8988T (cell line): Measurements from ENCODE around the gene CRCP.
"Not testable (repeated sequence)": the region's sequence is repeated elsewhere in the genome, so short reads cannot be mapped to it uniquely, and the experiment has no call there.

Experiments
- DNase-seq: peaks from one replicate; pipeline ENCODE4 v3.0.0; 2011

The CRCP gene

DNA sequence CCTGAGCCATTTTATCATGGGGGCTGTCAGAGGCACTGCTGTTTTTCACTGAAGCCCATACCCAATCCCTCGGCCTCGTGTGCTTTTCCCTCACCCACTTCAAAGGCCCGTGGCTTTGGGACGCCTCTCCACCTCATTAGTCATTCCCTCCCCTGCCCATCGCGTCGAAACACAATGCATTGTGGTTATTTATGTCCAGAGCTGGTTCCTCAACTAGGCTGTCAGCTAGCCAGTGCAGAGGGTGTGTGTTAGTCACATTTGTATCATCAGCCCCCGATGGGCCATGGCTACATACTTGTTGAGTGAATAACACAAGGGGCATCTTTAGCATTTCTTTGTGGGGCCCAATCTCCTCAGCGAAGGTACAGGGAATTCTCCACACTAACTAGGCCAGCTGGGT is 3.8 kb upstream of the CRCP start:
- DNase-seq, result no peak

DNA sequence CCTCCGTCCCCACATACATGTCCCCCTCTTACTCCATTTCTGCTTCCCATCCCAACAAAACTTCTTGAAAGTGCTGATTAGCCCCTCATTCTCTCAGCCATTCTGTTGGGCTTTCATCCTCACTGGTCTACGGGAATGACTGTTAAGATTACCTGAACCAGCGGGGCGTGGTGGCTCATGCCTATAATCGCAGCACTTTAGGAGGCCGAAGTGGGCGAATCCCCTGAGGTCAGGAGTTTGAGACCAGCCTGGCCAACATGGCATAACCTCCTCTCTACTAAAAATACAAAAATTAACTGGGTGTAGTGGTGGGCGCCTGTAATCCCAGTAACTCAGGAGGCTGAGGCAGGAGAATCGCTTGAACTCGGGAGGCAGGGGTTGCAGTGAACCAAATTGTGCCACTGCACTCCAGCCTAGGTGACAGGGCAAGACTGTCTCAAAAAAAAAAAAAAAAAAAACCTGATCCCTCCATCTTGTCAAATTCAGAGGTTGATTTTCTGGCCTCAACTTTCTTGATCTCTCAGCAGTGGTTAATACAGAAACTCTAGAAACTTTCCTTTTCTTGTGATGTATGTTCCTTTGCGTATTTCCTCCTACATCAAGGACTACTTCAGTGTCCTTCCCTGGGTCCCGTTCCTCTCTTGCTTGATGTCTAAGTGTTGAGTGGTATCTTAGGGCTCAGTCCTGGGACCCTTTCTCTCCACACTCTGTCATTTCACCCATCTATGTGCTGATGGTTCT is 2.2 kb downstream of the CRCP start:
- not testable (repeated sequence) for DNase-seq

DNA sequence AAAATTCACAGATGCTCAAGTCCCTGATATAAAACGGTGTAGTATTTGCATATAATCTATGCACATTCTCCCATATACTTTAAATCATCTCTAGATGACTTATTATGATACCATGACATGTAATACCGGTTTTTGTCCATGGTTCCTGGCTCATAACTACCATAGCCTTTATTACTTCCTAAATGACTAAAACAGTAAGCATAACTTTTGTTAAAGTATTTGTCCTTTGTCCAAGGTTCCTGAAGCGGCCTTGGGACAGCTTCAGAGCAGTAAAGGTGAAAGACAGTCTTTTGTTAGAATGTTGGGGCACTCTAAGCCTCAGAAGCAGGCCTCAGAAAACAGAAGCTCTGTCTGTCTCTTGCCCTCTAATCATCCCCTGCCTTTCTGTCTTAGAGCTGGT is 4.0 kb downstream of the CRCP start:
- no peak for DNase-seq

DNA sequence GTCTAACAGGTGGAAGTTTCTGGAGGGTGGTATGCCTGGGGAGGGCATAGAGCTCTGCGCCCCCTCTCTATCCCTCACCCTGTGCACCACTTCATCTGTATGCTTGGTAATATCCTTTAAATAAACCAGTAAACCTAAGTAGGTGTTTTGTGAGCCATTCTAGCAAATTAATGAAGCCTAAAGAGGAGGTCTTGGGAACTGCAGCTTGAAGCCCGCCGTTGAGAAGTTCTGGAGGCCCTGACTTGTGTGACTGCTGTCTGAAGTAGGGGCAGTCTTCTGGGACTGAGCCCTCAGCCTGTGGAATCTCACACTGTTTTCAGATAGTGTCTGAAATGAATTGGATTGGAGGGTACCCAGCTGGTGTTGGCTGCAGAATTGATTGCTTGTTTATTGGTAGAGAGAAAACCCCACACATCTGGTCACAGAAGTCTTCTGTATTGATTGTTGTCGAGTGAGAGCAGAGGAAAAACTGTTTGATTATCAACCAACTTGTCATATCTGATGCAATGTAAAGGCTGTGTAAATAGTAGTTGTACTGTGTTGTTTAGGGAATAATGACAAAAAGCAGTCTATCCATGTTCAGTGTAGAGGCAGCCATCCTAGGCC is 4.7 kb downstream of the CRCP start:
- no peak for DNase-seq

DNA sequence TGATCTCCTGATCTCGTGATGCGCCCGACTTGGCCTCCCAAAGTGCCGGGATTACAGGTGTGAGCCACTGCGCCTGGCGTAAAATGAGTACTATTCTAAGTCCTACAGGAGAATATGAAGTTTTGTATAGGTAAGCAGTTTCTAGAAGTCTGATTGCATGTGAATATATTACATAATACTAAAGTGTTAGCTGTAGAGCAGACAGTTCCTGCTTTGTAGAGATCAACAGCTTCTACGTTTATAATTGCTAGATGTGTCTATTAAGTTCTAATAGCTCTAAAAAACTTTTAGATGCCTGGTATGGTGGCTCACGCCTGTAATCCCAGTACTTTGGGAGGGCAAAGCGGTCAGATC is 8.5 kb downstream of the CRCP start:
- no peak for DNase-seq

DNA sequence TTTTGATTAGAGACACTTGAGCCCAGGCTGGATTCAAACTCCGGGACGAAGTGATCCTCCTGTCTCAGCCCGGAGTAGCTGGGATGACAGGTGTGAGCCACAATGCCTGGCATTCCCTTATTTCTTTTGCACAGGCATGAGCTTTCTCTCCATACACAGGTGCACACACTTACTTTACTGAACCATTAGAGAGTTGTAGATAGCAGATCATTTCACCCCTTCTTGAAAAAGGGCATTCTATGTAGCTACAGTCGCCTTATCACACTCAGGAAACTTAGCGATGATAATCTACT is 9.9 kb downstream of the CRCP start:
- DNase-seq, result not testable (repeated sequence)

DNA sequence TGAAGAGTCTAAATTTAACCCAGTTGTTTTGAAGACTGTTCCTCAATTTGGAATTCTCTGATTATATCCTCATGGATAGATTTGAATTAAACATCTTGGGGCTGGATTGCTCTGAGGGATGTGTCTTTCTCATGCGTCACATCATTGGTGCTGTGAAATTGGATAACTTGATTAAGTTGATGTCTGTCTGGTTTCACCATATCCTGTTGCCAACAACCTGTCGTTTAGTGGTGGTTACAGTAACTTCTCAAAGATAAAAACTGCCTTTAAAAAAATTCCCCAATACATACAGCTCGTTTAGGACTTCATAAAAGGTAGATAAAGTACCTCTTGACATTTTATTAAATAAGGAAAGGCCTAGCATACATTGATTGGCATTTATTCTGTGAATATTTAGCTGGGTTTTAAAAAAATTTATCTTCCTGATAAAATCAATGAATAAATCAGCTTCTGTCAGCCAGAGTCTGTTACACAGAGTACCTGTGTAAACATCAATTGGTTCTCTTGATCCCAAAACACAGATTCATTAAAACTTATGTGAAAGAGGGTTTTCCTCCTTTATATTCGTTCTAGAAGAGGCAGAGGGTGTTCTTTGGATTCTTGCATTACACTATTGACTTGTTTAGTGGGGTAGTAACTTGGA is 10.5 kb downstream of the CRCP start:
- no peak for DNase-seq

DNA sequence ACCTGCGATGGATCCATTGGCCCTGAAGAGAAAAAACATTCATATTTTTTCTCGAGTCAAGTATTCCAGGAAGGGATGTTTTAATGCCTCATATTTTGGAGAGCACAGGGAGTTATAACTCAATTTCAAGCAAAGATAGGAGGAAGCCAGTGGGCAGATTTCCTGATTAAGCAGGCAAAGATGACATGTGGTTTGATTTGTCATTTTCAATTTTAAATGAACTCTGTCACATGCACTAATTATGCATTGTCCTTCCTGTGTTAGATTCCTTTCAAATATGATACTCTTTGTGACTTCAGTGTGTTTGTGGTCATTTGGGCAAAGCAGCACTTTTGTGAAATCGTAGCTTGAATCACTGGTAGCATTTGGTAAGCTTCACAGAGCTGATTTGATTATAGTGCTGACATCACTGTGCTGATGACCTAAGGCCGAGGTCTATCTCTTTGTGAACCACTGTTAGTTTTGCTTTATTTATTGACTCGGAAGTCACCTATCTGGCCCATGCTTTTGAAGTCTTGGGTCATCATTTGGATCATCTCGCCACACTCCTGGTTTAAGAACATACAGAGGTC is 11.2 kb downstream of the CRCP start:
- not testable (repeated sequence) for DNase-seq

DNA sequence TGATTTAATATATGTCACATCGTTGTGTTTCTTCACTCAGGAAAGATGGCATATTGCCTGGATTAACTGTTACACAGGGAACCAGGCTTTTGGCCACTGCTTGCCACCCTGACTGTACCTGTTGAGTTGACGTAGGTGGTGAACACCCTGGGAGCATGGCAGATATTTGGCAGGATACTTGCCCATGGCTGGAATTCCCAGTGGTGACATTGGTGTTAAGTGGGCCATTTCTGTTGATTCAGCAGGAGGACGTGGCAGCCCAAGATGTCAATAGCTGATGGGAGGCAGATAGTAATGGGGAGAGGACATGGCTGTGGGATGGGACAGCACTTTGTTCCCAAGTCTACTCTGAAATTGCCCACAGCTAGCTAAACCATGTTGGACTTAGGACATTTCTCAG is 12.5 kb downstream of the CRCP start:
- DNase-seq, result not testable (repeated sequence)

DNA sequence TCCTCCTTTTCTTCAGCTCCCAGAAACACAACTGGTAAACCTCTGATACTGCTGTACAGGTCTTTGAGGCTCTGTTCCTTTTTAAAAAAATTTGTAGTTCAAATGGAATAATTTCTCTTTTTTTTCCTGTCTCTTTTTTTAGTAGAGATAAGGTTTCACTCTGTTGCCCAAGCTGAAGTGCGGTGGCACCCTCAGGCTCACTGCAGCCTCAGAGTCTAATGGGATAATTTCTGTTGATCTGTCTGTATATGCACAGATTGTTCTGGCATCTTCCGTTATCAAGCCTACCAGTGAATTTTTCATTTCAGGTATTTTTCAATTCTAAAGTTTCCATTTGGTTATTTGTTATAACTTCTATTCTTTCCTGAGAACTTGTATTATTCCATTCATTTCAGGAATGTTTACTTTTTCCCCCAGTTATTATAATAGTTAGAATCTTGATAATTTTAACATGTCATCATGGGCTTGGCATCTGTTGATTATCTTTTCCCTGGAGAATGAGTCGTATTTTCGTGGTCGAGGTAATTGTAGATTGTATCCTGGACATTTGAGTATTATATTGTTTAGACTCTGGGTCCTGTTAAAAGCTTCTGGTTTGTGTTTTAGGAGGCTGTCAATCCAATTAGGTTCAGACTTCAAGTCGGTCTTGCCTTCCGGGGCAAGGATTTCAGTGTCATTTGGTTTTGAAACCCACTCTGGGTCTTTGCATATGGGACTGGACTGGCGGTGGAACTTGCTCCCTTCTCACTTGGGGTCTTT is 24.5 kb downstream of the CRCP start:
- no peak for DNase-seq

DNA sequence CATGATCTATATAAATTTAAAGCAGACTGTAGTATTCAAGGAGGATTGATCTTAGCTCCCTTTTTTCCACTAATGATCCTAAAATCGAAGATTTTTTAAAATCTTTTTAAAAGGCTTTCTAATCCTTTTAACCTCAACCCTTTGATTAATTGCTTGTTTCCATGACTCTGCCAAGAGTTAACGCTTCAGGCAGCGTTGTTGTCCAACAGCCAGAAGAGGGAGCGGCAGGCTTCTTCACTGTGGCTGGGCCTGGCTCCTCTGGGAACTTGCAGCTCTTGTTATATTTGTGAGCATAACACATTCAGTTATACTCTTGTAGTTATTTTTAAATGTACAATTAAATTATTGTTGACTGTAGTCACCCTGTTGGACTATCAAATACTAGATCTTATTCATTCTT is 26.3 kb downstream of the CRCP start:
- no peak for DNase-seq

DNA sequence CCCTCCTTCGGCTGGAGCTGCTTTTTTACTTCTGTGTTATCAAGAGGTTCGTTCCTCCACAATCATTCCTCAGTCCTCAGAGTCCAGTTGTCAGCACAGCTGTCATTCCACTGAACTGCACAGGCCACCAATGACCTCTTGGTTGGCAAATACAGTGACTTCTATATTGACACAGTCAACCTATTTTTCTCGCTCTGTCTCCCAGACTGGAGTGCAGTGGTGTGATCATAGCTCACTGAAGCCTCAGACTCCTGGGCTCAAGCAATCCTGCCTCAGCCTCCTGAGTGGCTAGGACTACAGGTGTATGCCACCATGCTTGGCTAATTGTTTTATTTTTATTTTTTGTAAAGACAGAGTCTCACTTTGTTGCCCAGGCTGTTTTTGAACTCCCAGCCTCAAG is 27.7 kb downstream of the CRCP start:
- no peak for DNase-seq

DNA sequence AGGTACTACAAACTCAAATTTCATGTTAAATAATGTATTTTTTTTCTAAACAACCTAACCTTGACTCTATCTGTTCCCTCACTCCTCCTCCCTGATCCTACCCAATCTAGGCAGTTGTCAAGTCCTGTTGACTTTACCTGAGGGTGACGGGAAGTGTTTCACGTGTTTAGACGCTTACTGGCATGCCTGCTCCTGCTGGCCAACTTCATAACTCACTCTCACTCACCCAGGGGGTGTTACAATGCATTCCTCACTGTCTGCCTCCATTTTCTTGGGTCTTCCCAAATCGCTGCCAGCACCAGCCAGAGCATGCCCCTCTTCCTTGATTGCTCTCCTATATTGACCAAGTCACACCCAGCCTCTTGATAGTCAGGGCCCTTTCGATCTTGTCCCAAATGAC is 28.3 kb downstream of the CRCP start:
- DNase-seq, result no peak

DNA sequence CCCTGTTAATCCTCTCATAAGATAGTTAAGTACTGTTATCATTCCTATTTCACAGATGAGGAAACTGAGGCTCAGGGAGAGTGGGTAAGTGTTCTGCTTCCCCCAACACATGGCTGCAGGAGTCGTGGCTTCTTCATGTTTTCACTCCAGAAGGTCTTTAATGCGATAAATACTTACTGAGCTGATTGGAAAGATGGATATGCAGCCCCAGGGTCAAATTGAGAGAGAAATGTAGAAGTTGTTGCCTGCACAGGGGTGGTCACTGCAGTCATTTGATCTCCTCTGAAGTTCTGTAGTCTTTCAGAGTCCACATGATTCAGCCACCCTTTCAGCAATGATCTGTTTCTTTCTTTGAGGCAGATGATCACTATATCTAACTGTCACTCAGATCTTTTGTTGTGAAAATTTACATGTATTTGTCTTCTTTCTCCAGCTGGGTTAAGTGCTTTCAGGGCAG is 29.3 kb downstream of the CRCP start:
- DNase-seq, result no peak

DNA sequence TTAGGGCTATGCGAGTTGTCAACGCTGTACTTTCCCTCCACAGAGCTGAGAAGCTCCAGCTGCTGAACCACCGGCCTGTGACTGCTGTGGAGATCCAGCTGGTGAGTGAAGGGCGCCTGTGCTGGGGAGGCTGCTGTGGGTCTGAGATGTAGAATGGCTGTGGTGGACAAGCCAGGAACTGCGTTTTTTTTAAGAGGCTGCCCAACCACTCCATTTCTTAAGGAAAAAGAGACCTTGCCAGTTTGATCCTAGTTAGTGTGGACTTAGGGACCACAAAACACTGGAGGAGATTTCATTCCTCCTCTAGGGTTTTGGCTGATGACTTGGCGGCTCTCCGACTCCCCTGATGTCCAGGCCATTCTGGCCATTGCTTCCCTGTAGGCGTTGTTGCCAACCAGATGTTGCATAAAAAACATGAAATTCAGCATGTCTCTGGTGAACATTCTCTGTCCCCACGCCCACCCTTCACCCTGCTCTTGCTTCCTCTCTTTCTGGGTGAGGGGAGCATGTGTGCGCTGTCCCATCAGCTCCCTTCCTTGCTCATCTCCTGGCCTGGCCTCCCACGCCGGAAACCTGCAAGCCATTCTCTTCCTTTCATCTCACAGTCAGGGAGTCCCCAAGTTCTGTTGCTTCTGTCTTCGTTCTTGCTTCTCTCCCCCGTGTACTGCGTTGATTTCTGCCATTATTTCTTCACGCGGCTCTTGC is 30.9 kb downstream of the CRCP start:
- no peak for DNase-seq

DNA sequence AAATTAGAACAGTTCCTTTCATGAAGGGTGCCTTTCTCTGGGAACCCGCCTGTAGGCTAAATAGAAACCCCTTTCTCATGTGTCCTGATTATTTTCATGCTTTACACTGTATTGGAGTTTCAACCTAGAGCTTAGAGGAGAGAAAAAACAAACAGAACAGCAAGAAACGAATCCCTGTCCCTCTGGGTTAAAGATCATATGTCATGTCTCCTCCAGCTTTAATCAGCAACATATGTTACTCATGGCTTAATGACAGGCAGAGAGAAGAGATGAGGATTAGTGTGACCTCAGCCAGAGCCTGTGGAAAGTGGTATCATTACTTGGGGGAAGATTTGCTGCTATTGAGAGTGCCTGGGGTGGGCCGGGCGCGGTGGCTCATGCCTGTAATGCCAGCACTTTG is 32.1 kb downstream of the CRCP start:
- no peak for DNase-seq

DNA sequence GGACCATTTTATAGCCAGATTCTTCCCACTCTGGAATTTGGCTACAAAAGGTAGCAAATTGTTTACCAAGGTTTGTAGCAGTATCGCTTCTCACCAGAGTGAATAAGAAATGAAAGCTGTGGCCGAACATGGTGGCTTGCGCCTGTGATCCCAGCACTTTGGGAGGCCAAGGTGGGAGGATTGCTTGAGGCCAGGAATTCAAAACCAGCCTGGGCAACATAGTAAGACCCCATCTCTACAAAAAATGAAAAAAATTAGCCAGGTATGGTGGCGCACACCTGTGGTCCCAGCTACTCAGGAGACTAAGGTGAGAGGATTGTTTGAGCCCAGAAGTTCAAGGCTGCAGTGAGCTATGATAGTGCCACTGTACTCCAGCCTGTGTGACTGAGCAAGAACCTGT is 33.0 kb downstream of the CRCP start:
- DNase-seq, result not testable (repeated sequence)

DNA sequence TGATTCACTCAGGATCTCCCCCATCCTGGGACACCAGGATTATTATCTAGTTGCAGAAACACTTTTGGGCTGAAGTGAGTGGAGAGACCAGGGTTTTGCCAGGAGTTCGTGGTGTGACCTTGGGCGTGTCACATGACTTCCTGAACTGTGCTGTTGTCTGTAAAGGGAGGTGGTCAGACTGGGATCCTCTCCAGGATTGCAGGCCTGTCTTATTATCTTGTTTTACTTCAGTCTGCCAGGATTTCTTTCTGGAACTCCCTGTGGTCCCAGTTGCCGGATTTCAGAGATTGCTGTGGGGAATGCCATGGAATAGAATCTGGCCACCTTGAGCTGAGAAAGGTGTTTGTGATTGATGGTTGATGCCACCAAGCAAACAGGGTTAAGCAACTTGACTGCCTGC is 35.8 kb downstream of the CRCP start:
- DNase-seq, result no peak

DNA sequence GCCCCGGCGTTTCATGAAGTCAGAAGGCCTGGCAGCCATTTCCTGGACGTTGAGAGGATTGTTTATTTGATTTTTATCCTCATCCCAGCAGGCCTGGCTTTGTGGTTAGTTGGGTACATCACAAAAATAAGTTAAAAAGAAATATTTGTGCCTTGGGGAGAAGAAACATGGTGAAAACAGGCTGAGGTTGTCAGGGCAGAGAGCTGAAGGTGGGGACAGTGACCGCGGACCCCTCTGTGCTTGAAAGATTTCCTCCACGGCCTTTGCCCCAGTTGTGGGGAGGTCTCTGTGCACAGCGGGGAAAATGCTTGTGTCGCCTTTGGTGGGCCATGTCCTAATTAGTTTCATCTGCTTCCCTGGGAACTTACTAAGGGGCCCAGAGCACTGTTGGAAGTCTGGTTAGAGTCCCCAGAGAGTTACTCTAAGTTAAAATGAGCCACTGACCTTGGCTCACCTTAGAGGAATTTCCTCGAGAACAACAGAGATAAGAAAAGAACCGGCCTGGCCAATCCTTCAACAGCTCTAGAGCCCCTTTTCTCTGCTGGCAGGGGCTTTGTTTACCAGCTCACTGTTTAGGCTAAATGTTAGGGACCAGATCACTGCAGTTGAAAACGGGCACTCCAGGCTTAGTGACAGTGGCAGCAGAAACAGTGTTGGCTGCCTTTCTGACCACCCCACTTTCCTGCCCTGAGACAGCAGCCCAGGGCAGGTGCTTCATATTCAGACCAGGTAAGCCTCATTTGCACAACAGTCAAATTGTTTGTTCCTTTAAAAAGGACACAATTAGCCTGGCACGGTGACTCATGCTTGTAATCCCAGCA is 37.9 kb downstream of the CRCP start:
- DNase-seq, result no peak

DNA sequence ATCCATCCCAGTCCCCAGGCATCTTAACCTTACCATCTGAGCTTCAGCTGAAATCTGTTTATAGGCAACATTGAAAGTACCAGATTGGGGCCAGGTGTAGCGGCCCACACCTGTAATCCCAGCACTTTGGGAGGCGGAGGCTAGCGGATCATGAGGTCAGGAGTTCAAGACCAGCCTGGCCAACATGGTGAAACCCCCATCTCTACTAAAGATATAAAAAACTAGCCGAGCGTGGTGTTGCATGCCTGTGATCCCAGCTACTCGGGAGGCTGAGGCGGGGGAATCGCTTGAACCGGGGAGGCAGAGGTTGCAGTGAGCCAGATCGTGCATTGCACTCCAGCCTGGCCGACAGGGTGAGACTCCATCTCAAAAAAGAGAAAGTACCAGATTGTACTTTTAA is 39.0 kb downstream of the CRCP start:
- no peak for DNase-seq

DNA sequence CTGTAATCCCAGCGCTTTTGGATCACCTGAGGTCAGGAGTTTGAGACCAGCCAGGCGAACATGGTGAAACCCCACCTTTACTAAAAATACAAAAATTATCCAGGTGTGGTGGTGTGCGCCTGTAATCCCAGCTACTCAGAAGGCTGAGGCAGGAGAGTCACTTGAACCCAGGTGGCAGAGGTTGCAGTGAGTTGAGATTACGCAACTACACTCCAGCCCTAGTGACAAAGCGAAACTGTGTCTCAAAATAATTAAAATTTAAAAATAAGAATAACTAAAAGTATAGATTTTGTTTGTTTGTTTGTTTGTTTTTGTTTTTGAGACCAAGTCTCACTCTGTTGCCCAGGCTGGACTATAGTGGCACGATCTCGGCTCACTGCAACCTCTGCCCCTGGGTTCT is 41.4 kb downstream of the CRCP start:
- not testable (repeated sequence) for DNase-seq

DNA sequence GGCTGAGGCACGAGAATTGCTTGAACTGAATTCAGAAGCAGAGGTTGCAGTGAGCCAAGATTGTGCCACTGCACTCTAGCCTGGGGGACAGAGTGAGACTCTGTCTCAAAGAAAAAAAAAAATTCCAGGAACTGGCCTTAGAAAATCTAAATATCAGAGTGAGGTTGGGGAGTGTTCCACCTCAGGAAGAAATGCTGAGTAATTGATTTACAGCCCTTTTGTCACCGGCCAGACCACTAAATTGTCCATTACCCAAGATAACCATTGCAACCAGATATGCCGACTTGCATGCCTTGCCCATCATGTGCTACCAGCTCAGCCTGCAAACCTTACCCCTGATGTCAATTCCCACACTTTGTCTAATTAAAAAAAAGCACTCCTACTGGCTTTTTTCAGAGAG is 42.4 kb downstream of the CRCP start:
- DNase-seq, result no peak
